OCI-LY1 (cell line): ENCODE measurements around the gene SEL1L2.

ENCODE experiments used
- H2AFZ ChIP-seq: fragments of 200-600 bp; sonication (generic), shearing (Covaris generic); 2 replicates; pipeline ENCODE4 v1.6.0; 2014; ENCODE audit warnings: antibody characterized with exemption, mild to moderate bottlenecking, low read length
- H3F3A ChIP-seq: fragments of 200-600 bp; sonication (generic), shearing (Covaris generic); 2 replicates; pipeline ENCODE4 v1.6.0; 2014; ENCODE audit warnings: mild to moderate bottlenecking, antibody characterized with exemption, low read length, moderate library complexity; ENCODE audit not compliant: insufficient read depth
- H3K27ac ChIP-seq: fragments of 200-600 bp; sonication (generic); 2 replicates; pipeline ENCODE4 v1.5.1; 2014; ENCODE audit warnings: low read length, mixed run types, mild to moderate bottlenecking, low read depth; ENCODE audit not compliant: poor library complexity, severe bottlenecking
- H3K27me3 ChIP-seq: fragments of 200-600 bp; sonication (generic); 2 replicates; pipeline ENCODE4 v1.6.0; 2014; ENCODE audit warnings: antibody characterized with exemption, mild to moderate bottlenecking, low read length, moderate library complexity; ENCODE audit not compliant: insufficient read depth
- H3K36me3 ChIP-seq: fragments of 200-600 bp; sonication (generic); 2 replicates; pipeline ENCODE4 v1.6.1; 2014; ENCODE audit warnings: mild to moderate bottlenecking, antibody characterized with exemption, low read length, moderate library complexity, mixed read lengths; ENCODE audit not compliant: insufficient read depth
- H3K4me1 ChIP-seq: fragments of 200-600 bp; sonication (generic); 2 replicates; pipeline ENCODE4 v1.5.1; 2014; ENCODE audit warnings: mild to moderate bottlenecking, low read length, moderate library complexity; ENCODE audit not compliant: insufficient read depth, severe bottlenecking
- H3K4me2 ChIP-seq: fragments of 200-600 bp; sonication (generic), shearing (Covaris generic); 2 replicates; pipeline ENCODE4 v1.6.1; 2014; ENCODE audit warnings: low read length
- H3K4me3 ChIP-seq: fragments of 200-600 bp; sonication (generic); 2 replicates; pipeline ENCODE4 v1.5.1; 2014; ENCODE audit warnings: low read length, low read depth, mild to moderate bottlenecking, mixed read lengths; ENCODE audit not compliant: poor library complexity, severe bottlenecking
- H3K79me2 ChIP-seq: fragments of 200-600 bp; shearing (Covaris generic); 2 replicates; pipeline ENCODE4 v1.6.1; 2016; ENCODE audit warnings: mixed run types, low read length, mixed read lengths; ENCODE audit not compliant: insufficient read depth
- H3K9ac ChIP-seq: fragments of 200-600 bp; sonication (generic), shearing (Covaris generic); 2 replicates; pipeline ENCODE4 v1.6.1; 2014; ENCODE audit warnings: mild to moderate bottlenecking, low read length, mixed read lengths
- H3K9me2 ChIP-seq: fragments of 200-600 bp; sonication (generic), shearing (Covaris generic); 2 replicates; pipeline ENCODE4 v1.6.1; 2014; ENCODE audit warnings: low read depth, mild to moderate bottlenecking, low read length, mixed read lengths
- H3K9me3 ChIP-seq: fragments of 200-600 bp; shearing (Covaris generic); 2 replicates; pipeline ENCODE4 v1.6.1; 2014; ENCODE audit warnings: low read length, mixed read lengths
- H4K20me1 ChIP-seq: fragments of 200-600 bp; sonication (generic), shearing (Covaris generic); 2 replicates; pipeline ENCODE4 v1.6.0; 2016; ENCODE audit warnings: mild to moderate bottlenecking, low read length; ENCODE audit not compliant: insufficient read depth
- EZH2 ChIP-seq: fragments of 200-600 bp; sonication (generic), shearing (Covaris generic); IDR thresholded peaks from 2 replicates; pipeline ENCODE4 v1.8.0; 2017; ENCODE audit warnings: borderline replicate concordance, mixed run types, mild to moderate bottlenecking, antibody characterized with exemption, low read length, moderate library complexity, mixed read lengths
- TF ChIP-seq, protein P1 (sequence below): fragments of 200-600 bp; sonication (generic), shearing (Covaris generic); IDR thresholded peaks from 2 replicates; pipeline ENCODE4 v1.5.1; 2017; ENCODE audit warnings: mild to moderate bottlenecking, antibody characterized with exemption, low read length, moderate library complexity, mixed read lengths

Gene SEL1L2

DNA sequence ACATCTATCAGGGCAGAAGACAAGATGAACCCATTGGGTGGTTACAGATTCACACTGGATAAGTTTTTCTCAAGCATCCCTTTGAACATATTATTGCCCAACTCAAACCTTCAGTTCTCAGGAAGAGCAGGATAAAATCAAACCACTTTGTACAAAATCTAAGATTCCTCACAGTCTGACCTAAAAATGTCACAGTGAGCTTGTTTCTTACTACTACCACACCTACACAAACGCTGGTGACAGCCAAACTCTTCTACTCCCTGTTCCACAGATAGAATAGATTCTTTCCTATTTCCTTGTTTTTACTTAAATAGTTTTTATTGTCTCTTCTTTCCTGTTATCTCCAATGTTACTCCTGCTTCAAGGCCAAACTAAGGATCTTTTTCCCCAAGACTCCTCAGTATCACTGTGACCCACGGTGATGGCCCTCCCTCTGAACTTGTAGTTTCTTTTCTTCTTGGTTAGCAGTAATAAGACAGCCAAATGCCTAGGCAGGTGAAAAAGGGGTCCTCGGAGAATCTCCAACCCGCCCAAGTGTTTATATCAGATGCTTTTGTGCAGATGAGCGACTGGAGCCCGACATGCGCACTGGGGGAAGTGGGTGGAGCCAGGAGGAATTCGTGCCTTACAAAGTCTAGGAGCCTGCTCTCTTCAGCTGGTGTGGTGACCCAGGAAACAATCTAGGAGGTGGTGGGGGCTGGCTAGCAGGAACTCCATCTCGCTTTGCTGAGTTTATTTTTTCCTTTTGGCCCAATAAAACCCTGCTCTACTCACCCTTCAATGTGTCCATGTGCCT is 53.4 kb downstream of the SEL1L2 start:
- Histone ChIP-seq H3K9ac (no peak overlapping the region), H3K27ac (no peak overlapping the region), H3K9me2 (no peaks in the 10 kb centered on the region), H3K27me3 (0 out of 2 replicates have a peak, but pooled peaks cover 4% of the 10 kb centered on the region), H3K9me3 (no peaks in the 10 kb centered on the region), H3K4me2 (no peak overlapping the region; the same call in 1 of the 2 replicates), H2AFZ (no peak overlapping the region), H3K4me3 (no peak overlapping the region), H4K20me1 (no peaks in the 10 kb centered on the region), H3F3A (no peaks in the 10 kb centered on the region), H3K36me3 (no peaks in the 10 kb centered on the region), H3K4me1 (no peaks in the 10 kb centered on the region), H3K79me2 (no peaks in the 10 kb centered on the region)
- TF ChIP-seq, protein P1, sequence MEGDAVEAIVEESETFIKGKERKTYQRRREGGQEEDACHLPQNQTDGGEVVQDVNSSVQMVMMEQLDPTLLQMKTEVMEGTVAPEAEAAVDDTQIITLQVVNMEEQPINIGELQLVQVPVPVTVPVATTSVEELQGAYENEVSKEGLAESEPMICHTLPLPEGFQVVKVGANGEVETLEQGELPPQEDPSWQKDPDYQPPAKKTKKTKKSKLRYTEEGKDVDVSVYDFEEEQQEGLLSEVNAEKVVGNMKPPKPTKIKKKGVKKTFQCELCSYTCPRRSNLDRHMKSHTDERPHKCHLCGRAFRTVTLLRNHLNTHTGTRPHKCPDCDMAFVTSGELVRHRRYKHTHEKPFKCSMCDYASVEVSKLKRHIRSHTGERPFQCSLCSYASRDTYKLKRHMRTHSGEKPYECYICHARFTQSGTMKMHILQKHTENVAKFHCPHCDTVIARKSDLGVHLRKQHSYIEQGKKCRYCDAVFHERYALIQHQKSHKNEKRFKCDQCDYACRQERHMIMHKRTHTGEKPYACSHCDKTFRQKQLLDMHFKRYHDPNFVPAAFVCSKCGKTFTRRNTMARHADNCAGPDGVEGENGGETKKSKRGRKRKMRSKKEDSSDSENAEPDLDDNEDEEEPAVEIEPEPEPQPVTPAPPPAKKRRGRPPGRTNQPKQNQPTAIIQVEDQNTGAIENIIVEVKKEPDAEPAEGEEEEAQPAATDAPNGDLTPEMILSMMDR = no peak
- TF ChIP-seq EZH2 = no peak

DNA sequence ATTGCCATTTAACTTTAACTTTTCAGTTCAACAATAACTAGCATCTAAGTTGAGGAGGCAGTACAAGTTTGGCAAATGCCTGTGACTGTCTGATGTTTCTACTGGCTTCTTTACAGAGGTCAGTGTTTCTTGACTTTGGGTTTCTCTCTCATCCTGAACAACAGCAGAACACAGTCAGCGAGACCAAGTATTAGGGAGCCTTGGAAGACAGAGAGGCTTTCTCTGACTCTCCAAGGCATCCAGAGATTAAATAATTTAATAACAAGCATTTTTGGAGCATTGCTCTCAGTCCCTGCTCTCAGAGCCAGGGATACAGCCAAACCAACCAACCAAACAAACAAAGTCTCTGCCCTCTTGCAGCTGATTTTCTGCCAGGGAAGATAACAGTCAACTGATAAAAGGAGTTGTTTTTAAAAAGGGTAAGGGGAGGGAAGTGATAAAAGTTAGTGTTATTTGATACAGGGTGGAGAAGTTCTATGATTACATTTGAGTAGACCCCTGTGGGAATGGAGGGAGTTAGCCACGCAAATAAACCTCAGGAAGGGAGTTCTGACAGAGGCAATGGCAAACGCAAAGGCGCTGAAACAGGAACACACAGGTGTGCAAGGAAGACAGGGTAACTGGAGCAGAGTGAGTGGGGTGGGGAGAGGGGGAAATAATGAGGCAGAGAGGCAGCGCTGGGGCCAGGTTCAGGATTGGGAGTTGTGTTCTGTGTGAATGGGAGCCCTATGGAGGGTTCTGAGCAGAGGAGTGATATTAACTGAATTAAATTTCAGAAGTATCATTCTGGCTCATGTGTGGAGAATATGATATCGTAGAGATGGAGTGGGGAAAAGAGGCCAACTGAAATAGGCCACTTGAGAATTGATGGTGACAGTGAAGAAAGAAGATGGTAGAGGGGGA is 55.2 kb downstream of the SEL1L2 start:
- Histone ChIP-seq H3K9ac (no peak overlapping the region), H3K36me3 (no peaks in the 10 kb centered on the region), H3K4me1 (no peaks in the 10 kb centered on the region), H3K9me2 (no peaks in the 10 kb centered on the region), H3K9me3 (no peaks in the 10 kb centered on the region), H4K20me1 (no peaks in the 10 kb centered on the region), H3K4me2 (no peak overlapping the region), H3F3A (no peaks in the 10 kb centered on the region), H3K79me2 (no peaks in the 10 kb centered on the region), H3K27me3 (0 out of 2 replicates have a peak, but pooled peaks cover 4% of the 10 kb centered on the region), H3K27ac (no peak overlapping the region), H3K4me3 (no peak overlapping the region), H2AFZ (no peak overlapping the region)
- TF ChIP-seq, protein P1 = no peak
- TF ChIP-seq EZH2 = no peak

DNA sequence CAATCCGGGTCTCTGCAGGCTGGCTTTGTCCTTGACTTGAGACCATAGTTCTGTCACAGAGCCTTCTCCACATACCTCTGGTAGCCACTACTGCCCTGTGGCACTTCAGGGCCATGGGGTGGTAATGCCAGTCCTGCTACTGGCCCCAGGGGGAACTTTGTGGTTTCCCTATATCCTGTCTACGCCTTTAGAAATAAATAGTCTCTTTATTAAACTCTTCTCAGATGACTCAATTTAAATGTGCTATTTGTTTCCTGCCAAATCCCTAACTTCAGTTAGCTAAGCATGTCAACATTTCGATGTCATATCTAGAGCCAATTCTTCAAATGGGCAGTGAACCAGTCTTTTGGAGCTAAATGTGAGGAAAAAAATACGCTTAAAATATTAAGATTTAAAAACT is 60.1 kb downstream of the SEL1L2 start:
- Histone ChIP-seq H3K9ac (no peak overlapping the region), H4K20me1 (no peaks in the 10 kb centered on the region), H3K9me3 (no peaks in the 10 kb centered on the region), H3K4me3 (no peak overlapping the region), H3K27ac (no peak overlapping the region), H2AFZ (no peak overlapping the region), H3K27me3 (no peaks in the 10 kb centered on the region), H3K4me1 (no peaks in the 10 kb centered on the region), H3K36me3 (no peaks in the 10 kb centered on the region), H3F3A (no peaks in the 10 kb centered on the region), H3K9me2 (no peaks in the 10 kb centered on the region), H3K4me2 (no peak overlapping the region), H3K79me2 (no peaks in the 10 kb centered on the region)
- TF ChIP-seq, protein P1 = no peak
- TF ChIP-seq EZH2 = no peak
